WTC11 (cell line): ENCODE results near the gene BIRC2. TPM values are rescaled to one million over a fixed set of nuclear protein-coding genes. Genes with fewer than 3 reads are reported as not detected.
A peak's percentile ranks its signal among the peaks of the same experiment; 100 is the strongest.

Experiments used
- ATAC-seq: fragments of 200-7000 bp; cut with Tn5 transposase; 2 replicates; pipeline ENCODE4 v1.10.0; 2021; ENCODE audit warnings: mild to moderate bottlenecking, moderate library complexity
- CTCF ChIA-PET: fragments of 300-600 bp; sonication (Branson Sonifier 250); formaldehyde crosslinking; loops from one replicate; lab custom pipeline; 2021; ENCODE audit warnings: antibody characterized with exemption; lab: Charles Lee
- POLR2A ChIA-PET: fragments of 350-600 bp; sonication (Branson Sonifier 250); formaldehyde crosslinking; loops from one replicate; lab custom pipeline; 2021; ENCODE audit warnings: antibody characterized with exemption; lab: Charles Lee
- DNase-seq: peaks from one replicate; pipeline ENCODE4 v3.0.0; 2021; ENCODE audit warnings: low spot score
- H3K27ac Mint-ChIP-seq: 2 replicates; pipeline ENCODE4 v1.8.0; 2021; ENCODE audit warnings: mixed read lengths
- H3K27me3 Mint-ChIP-seq: 2 replicates; pipeline ENCODE4 v1.8.0; 2021; ENCODE audit warnings: low read depth, mild to moderate bottlenecking, moderate library complexity, mixed read lengths
- H3K36me3 Mint-ChIP-seq: 2 replicates; pipeline ENCODE4 v1.8.0; 2021; ENCODE audit warnings: mixed read lengths
- H3K4me1 Mint-ChIP-seq: 2 replicates; pipeline ENCODE4 v1.8.0; 2022; ENCODE audit warnings: mixed read lengths
- H3K4me3 Mint-ChIP-seq: 2 replicates; pipeline ENCODE4 v1.8.0; 2021; ENCODE audit warnings: mild to moderate bottlenecking, moderate library complexity, mixed read lengths
- H3K9me3 Mint-ChIP-seq: 2 replicates; pipeline ENCODE4 v1.8.0; 2021; ENCODE audit warnings: mixed read lengths
- CREB1 ChIP-seq: sonication (generic); formaldehyde crosslinking; IDR thresholded peaks from 2 replicates; pipeline ENCODE4 v1.8.0; 2023; ENCODE audit warnings: mild to moderate bottlenecking, missing genetic modification reagents
- EMX1 ChIP-seq: fragments of 250-450 bp; sonication (Bioruptor Pico); IDR thresholded peaks from 2 replicates; pipeline ENCODE4 v1.8.0; 2021; ENCODE audit warnings: mild to moderate bottlenecking
- GABPB1 ChIP-seq: sonication (generic); formaldehyde crosslinking; IDR thresholded peaks from 2 replicates; pipeline ENCODE4 v1.8.1; 2023; ENCODE audit warnings: mild to moderate bottlenecking, missing genetic modification reagents
- HMGXB4 ChIP-seq: sonication (generic); formaldehyde crosslinking; IDR thresholded peaks from 2 replicates; pipeline ENCODE4 v1.8.1; 2023; ENCODE audit warnings: mild to moderate bottlenecking, moderate library complexity, missing genetic modification reagents
- IRF1 ChIP-seq: sonication (generic); formaldehyde crosslinking; IDR thresholded peaks from 2 replicates; pipeline ENCODE4 v1.8.0; 2023; ENCODE audit warnings: missing genetic modification reagents
- IRF2 ChIP-seq: sonication (generic); formaldehyde crosslinking; IDR thresholded peaks from 2 replicates; pipeline ENCODE4 v1.8.0; 2022; ENCODE audit warnings: low read depth, missing genetic modification reagents, borderline replicate concordance
- JUN ChIP-seq: sonication (generic); formaldehyde crosslinking; IDR thresholded peaks from 2 replicates; pipeline ENCODE4 v1.8.0; 2023; ENCODE audit warnings: mild to moderate bottlenecking, missing genetic modification reagents
- KAT7 ChIP-seq: sonication (generic); formaldehyde crosslinking; IDR thresholded peaks from 2 replicates; pipeline ENCODE4 v1.8.1; 2023; ENCODE audit warnings: missing genetic modification reagents, mild to moderate bottlenecking, borderline replicate concordance
- NFATC4 ChIP-seq: fragments of 250-450 bp; sonication (Bioruptor Pico); IDR thresholded peaks from 2 replicates; pipeline ENCODE4 v1.9.0; 2021; ENCODE audit warnings: mild to moderate bottlenecking
- NFYB ChIP-seq: sonication (generic); formaldehyde crosslinking; conservative IDR thresholded peaks from 2 replicates; pipeline ENCODE4 v1.8.0; 2022; ENCODE audit warnings: low read depth, missing genetic modification reagents
- NR1H2 ChIP-seq: sonication (generic); formaldehyde crosslinking; IDR thresholded peaks from 2 replicates; pipeline ENCODE4 v1.9.0; 2021; ENCODE audit warnings: mild to moderate bottlenecking, moderate library complexity, missing genetic modification reagents
- PRRX2 ChIP-seq: fragments of 250-450 bp; sonication (Bioruptor Pico); IDR thresholded peaks from 2 replicates; pipeline ENCODE4 v1.8.0; 2021; ENCODE audit warnings: mild to moderate bottlenecking
- SMAD3 ChIP-seq: sonication (generic); formaldehyde crosslinking; IDR thresholded peaks from 2 replicates; pipeline ENCODE4 v1.8.0; 2022; ENCODE audit warnings: missing genetic modification reagents, mild to moderate bottlenecking, borderline replicate concordance
- SP1 ChIP-seq: sonication (generic); formaldehyde crosslinking; conservative IDR thresholded peaks from 2 replicates; pipeline ENCODE4 v1.8.1; 2022; ENCODE audit warnings: missing genetic modification reagents
- TP53 ChIP-seq: sonication (generic); formaldehyde crosslinking; IDR thresholded peaks from 2 replicates; pipeline ENCODE4 v1.8.1; 2023; ENCODE audit warnings: mild to moderate bottlenecking, missing genetic modification reagents
- USF2 ChIP-seq: sonication (generic); formaldehyde crosslinking; IDR thresholded peaks from 2 replicates; pipeline ENCODE4 v1.8.1; 2023; ENCODE audit warnings: mild to moderate bottlenecking, missing genetic modification reagents, moderate library complexity
- ZMAT4 ChIP-seq: fragments of 250-450 bp; sonication (Bioruptor Pico); IDR thresholded peaks from 2 replicates; pipeline ENCODE4 v1.9.0; 2021; ENCODE audit warnings: mild to moderate bottlenecking
- ZNF232 ChIP-seq: sonication (generic); formaldehyde crosslinking; IDR thresholded peaks from 2 replicates; pipeline ENCODE4 v1.8.0; 2022; ENCODE audit warnings: mild to moderate bottlenecking, missing genetic modification reagents
- ZNF396 ChIP-seq: fragments of 250-450 bp; sonication (Bioruptor Pico); IDR thresholded peaks from 2 replicates; pipeline ENCODE4 v1.8.0; 2021; ENCODE audit warnings: mild to moderate bottlenecking, moderate library complexity, borderline replicate concordance
- ZNF423 ChIP-seq: fragments of 250-450 bp; sonication (Bioruptor Pico); IDR thresholded peaks from 2 replicates; pipeline ENCODE4 v2.1.2; 2022; ENCODE audit warnings: mild to moderate bottlenecking, moderate library complexity
- ZNF425 ChIP-seq: fragments of 250-450 bp; sonication (Bioruptor Pico); conservative IDR thresholded peaks from 2 replicates; pipeline ENCODE4 v1.9.0; 2021; ENCODE audit warnings: mild to moderate bottlenecking
- ZSCAN18 ChIP-seq: fragments of 250-450 bp; sonication (Bioruptor Pico); IDR thresholded peaks from 2 replicates; pipeline ENCODE4 v2.1.2; 2022; ENCODE audit warnings: mild to moderate bottlenecking, moderate library complexity
- total RNA-seq: library from RNA; stranded (reverse); gene quantifications from 3 replicates; pipeline ENCODE4 v1.2.3, GENCODE V29; 2021

Gene BIRC2
- total RNA-seq, 1 experiment from 2014 or later = 22.3 TPM

GRCh38 chr11:102347462-102348370 lies 702 bp downstream of the BIRC2 start:
- Mint-ChIP-seq H3K4me3 (peak overlapping the region; percentile 97), H3K27me3 (no peaks in the 10 kb centered on the region), H3K4me1 (peaks cover 16% of the 10 kb centered on the region), H3K9me3 (no peaks in the 10 kb centered on the region), H3K36me3 (peaks cover 5% of the 10 kb centered on the region; the same call in 1 of the 2 replicates), H3K27ac (peak overlapping the region; percentile 96)
- DNase-seq (no peak), ATAC-seq (no peak)
- ChIA-PET CTCF (interaction anchor here (0.9 kb wide), 1 partner anchor 171 kb away, joined by 5 read pairs; no protein-coding TSS in a partner anchor), POLR2A (no interaction called here)
- TF ChIP-seq JUN (CRISPR knock-in tag) = 0 out of 2 replicates have a peak, but pooled peaks have one; percentile 6
- TF ChIP-seq NFATC4 (CRISPR knock-in tag) = no peak
- TF ChIP-seq PRRX2 = no peak

- Mint-ChIP-seq H3K27me3 (no peaks in the 10 kb centered on the region), H3K4me1 (no peaks in the 10 kb centered on the region), H3K4me3 (no peak overlapping the region), H3K9me3 (peaks cover 18% of the 10 kb centered on the region), H3K27ac (no peak overlapping the region), H3K36me3 (peaks cover 52% of the 10 kb centered on the region)
- POLR2A ChIA-PET = no interaction called here
- TF ChIP-seq KAT7 (CRISPR knock-in tag) (no peak), NR1H2 (no peak), HMGXB4 (no peak), IRF2 (CRISPR knock-in tag) (no peak), USF2 (CRISPR knock-in tag) (no peak), CREB1 (CRISPR knock-in tag) (no peak), TP53 (CRISPR knock-in tag) (no peak), GABPB1 (CRISPR knock-in tag) (no peak), NFYB (CRISPR knock-in tag) (no peak), JUN (CRISPR knock-in tag) (no peak), EMX1 (CRISPR knock-in tag) (no peak), ZNF232 (CRISPR knock-in tag) (no peak), IRF1 (CRISPR knock-in tag) (no peak), ZNF425 (CRISPR knock-in tag) (no peak), ZNF423 (CRISPR knock-in tag) (no peak), ZSCAN18 (no peak), SP1 (CRISPR knock-in tag) (no peak), ZNF396 (CRISPR knock-in tag) (no peak), ZMAT4 (CRISPR knock-in tag) (no peak), SMAD3 (CRISPR knock-in tag) (no peak)
- DNase-seq = no peak
- no peak for ATAC-seq
- CTCF ChIA-PET = no interaction called here
Measured at GRCh38 chr11:102357116-102357515, 10.1 kb downstream of the BIRC2 start.
